Ishikawa (cell line): ENCODE results near the gene NRG3.

Experiments
- CEBPB ChIP-seq: IDR thresholded peaks from 2 replicates; pipeline ENCODE4 v1.6.1; 2012
- CREB1 ChIP-seq: IDR thresholded peaks from 2 replicates; pipeline ENCODE4 v1.6.1; 2012; ENCODE audit warnings: low read depth
- EGR1 ChIP-seq: IDR thresholded peaks from 2 replicates; pipeline ENCODE4 v1.6.1; 2012
- EP300 ChIP-seq: IDR thresholded peaks from 2 replicates; pipeline ENCODE4 v1.6.1; 2012; ENCODE audit warnings: borderline replicate concordance
- FOXM1 ChIP-seq: IDR thresholded peaks from 2 replicates; pipeline ENCODE4 v1.6.1; 2012; ENCODE audit warnings: low read depth, borderline replicate concordance
- MAX ChIP-seq: IDR thresholded peaks from 2 replicates; pipeline ENCODE4 v1.6.1; 2012
- NFIC ChIP-seq: IDR thresholded peaks from 2 replicates; pipeline ENCODE4 v1.6.1; 2012
- RAD21 ChIP-seq: IDR thresholded peaks from 2 replicates; pipeline ENCODE4 v1.6.1; 2012; ENCODE audit warnings: low read depth
- REST ChIP-seq: IDR thresholded peaks from 2 replicates; pipeline ENCODE4 v1.6.1; 2012; ENCODE audit warnings: low read depth, mild to moderate bottlenecking
- TAF1 ChIP-seq: IDR thresholded peaks from 2 replicates; pipeline ENCODE4 v1.6.1; 2012; ENCODE audit warnings: low read depth, mild to moderate bottlenecking
- TCF12 ChIP-seq: IDR thresholded peaks from 2 replicates; pipeline ENCODE4 v1.6.1; 2012; ENCODE audit warnings: low read depth
- TEAD4 ChIP-seq: IDR thresholded peaks from 2 replicates; pipeline ENCODE4 v1.6.1; 2012
- USF1 ChIP-seq: IDR thresholded peaks from 2 replicates; pipeline ENCODE4 v1.6.1; 2012
- YY1 ChIP-seq: IDR thresholded peaks from 2 replicates; pipeline ENCODE4 v1.6.1; 2012; ENCODE audit warnings: low read depth
- ZBTB7A ChIP-seq: IDR thresholded peaks from 2 replicates; pipeline ENCODE4 v1.6.1; 2012; ENCODE audit warnings: low read depth

NRG3 gene

DNA sequence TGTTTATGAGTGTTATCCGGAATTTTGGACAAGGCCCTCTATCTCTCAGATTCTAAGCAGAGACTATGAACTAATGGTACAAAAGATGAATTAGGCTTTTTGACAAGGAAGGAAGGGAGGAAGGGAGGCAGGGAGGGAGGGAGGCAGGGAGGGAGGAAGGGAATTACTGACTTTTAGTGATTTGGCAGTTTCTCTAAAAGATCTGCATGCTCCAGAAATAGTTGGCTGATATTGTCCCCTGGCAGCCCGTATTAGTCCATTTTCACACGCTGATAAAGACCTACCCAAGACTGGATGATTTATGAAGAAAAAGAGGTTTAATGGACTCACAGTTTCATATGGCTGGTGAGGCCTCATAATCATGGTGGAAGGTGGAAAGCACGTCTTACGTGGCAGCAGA, 1093.5 kb downstream of the NRG3 start:
- TF ChIP-seq EP300 (no peak), TAF1 (no peak), TEAD4 (no peak), REST (no peak), EGR1 (no peak), FOXM1 (no peak), CEBPB (no peak), RAD21 (no peak), ZBTB7A (no peak), CREB1 (no peak), MAX (no peak), TCF12 (no peak), NFIC (no peak)

DNA sequence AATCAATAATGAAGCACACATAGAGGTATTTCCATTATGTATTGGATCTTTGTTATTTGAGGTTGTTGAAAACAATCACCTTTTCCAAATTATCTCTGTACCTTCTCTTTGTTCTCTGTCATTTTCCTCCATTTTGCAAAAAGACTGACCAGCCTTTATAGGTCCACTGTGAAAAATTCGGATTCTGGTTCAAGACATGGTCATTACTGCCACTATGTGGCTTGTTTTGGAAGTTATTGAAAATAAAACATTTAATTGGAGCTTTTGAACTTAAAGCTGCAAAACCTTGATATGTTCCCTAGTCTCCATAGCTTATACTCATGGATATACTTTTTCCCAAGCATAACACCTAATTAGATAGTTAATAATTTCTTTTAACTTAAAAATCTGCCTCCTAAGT, 1094.4 kb downstream of the NRG3 start:
- TF ChIP-seq EGR1: no peak
- TF ChIP-seq CEBPB: no peak
- 0 out of 2 replicates have a peak, but pooled peaks have one; percentile 3 for TF ChIP-seq RAD21
- no peak for TF ChIP-seq EP300
- no peak for TF ChIP-seq ZBTB7A
- no peak for TF ChIP-seq USF1

DNA sequence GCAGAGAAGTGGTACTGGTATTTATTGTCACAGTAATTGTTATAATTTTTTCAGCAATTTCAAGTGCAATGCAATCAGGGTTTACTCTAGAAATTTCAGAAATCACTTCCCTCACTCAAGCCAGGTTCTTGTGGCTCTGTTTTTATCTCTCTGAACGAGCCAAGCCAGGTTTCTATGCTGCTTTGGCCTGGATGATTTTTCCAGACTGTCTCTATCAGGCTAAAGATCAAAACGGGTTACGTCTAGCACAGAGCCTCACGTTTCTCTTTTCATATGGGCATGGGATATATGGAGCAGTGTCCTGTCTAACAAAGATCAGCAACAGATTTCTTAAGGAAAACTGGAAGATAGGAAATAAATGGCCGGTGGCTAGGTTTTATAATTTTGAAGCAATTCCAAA, 1105.3 kb downstream of the NRG3 start:
- TF ChIP-seq TEAD4 (no peak), MAX (no peak), EP300 (no peak), REST (no peak), NFIC (no peak), RAD21 (no peak), EGR1 (no peak), TCF12 (no peak), TAF1 (no peak), FOXM1 (no peak), YY1 (no peak), CEBPB (no peak), CREB1 (no peak), USF1 (no peak), ZBTB7A (no peak)

- TF ChIP-seq FOXM1 (no peak), EP300 (no peak), USF1 (no peak), CREB1 (no peak), YY1 (no peak), REST (no peak), TCF12 (no peak), CEBPB (no peak), RAD21 (no peak), NFIC (no peak), TAF1 (no peak), ZBTB7A (no peak), EGR1 (no peak), MAX (no peak), TEAD4 (no peak)
Observed at GRCh38 chr10:82981137-82981723, 1106.2 kb downstream of the NRG3 start.
